Measurements from ENCODE around the gene CCNT2.
"Not testable (repeated sequence)": the region's sequence is repeated elsewhere in the genome, so short reads cannot be mapped to it uniquely, and the experiment has no call there.

The CCNT2 gene

GRCh38 chr2:134919341-134920210 is 954 bp downstream of the CCNT2 start:
- ATAC-seq, result no peak

DNA sequence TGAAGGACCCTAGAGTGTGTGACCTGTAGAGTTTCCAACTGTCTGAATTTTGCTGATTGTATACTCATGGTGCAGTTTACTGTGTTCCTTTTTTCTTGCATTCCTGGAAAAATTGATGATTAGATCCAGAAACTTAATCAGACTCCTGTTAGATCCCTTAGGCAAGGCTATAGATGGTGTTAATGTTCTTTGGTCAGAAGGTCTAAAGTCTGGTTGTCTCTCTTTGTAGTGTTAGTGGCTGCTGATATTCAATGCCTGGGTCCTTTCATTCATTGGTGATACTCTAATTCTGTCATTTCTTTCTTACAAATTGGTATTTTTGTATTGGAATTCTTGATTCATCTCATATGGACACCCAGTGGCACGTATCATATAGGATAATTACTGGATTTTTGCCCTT is 6.3 kb downstream of the CCNT2 start:
- ATAC-seq, result no peak

DNA sequence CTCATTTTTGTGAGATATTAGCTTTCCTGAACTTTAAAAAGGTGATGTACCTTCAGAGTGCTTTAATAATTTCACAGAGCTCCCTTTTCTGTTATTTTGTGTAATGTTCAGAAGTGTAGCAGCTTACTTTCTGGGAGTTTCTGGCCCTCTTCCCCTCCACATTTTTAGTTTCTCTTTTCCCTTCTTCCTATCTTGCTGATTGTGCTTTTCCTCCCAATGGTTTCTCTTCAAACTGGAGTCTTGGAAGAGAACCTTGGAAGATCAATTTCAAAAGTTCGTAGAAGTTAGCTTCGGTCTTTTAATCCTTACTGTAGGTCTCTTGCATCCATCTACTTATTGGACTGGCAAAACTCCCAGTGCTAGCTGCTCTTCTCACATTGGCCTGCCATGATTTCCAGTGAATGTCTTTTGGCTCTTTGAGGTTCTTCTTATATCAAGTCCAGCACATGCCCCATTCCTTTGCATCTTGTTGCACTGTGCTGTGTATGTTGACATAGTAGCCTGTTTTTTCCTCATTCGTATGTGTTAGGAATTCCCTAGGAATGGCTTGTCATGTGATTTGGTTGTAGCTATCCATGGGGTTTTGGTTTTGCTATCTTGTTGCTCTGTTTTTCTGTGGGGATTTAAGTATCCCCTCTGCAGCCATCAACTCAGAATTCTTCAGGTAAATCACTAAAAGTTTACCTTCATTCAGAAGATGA is 7.8 kb downstream of the CCNT2 start:
- ATAC-seq, result no peak

- ATAC-seq, result peak in 1 of 2 donors; percentile 51
Observed at GRCh38 chr2:134927195-134927594, 8.6 kb downstream of the CCNT2 start.

DNA sequence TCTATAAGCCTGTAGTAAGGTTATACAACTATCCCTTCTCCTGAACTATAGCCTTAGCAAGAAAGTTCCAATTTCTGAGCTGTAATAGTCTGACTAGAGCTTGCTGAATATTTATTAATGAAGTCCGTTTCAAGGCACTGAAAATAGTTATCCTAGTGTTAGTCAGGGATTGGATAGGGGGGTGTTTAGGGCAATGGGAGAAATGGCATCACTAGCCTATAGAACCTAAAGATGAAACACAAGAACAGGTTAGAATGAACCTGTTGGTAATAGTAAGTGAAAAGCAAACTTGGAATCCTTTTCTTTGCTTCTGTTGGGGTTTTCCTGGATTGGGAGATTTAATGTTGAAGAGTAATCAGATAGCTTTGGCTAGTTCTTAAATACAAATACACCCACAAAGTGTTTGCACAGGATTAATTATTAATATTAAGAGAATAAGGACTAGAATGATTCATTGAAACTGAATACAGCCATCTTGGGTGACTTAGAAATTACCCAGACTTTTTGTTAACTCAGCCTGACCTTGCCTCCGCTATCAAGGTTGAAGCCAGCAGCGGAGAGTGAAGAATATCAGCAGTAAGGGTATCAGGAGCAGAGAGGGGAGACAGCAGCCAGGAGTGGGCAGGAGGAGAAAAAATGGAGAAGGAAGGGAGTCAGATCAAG is 14.4 kb downstream of the CCNT2 start:
- no peak for ATAC-seq

- no peak for ATAC-seq
Observed at GRCh38 chr2:134933732-134934131, 15.1 kb downstream of the CCNT2 start.

GRCh38 chr2:134934150-134934549 is 15.5 kb downstream of the CCNT2 start:
- ATAC-seq, result no peak

DNA sequence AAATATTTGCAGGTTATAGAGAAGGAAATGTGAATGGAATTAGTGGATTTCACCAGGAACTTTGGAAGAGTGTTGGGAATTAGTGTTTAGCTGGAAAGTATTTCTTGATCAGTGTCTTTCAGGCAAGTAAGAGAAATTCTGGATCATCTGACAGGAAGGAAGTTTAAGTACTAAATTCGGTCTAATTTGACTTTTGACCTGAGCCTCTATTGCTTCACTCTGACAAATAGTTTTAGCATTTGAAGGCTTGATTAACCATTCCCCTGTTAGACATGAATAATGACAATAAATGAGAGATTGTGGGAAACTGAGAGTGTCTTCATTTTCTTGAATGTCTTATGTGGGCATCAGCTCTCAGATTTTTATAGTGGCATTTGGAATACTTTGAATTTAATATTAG is 16.0 kb downstream of the CCNT2 start:
- no peak for ATAC-seq

DNA sequence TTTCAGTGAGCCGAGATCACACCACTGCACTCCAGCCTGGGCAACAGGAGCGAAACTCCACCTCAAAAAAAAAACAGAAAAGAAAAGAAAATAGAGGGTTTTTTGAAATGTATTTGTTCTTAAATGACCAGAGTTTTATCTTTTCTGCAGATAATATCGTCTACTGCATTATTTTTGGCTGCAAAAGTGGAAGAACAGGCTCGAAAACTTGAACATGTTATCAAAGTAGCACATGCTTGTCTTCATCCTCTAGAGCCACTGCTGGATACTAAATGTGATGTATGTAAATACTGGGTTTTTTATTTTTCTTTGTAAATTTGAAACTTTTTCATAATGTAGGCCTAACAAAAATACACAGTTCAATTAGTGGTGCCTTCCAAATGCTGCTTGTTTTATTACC is 18.1 kb downstream of the CCNT2 start:
- no peak for ATAC-seq

- ATAC-seq, result no peak
Observed at GRCh38 chr2:134943540-134943939, 24.9 kb downstream of the CCNT2 start.

DNA sequence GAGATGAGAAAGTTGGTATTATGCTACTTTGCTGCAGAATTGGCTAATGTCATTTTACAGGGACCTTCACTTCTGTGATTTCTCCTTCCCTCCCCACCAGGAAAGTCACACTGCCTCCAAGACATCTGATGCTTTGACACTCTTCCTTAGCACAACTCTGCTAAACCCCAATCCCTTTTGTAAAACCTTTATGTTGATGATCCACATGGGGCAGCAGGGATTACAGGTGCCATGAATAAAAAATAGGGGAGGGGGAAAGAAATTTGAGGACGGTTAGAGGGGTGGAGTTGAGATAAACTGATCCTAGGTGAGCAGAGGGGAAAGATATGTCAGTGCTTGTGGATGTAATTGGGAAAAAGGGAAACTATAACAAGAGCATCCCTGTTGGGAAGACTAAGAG is 26.4 kb downstream of the CCNT2 start:
- no peak for ATAC-seq

- no peak for ATAC-seq
Observed at GRCh38 chr2:134946073-134946472, 27.5 kb downstream of the CCNT2 start.

GRCh38 chr2:134949981-134950708 is 31.5 kb downstream of the CCNT2 start:
- ATAC-seq, result no peak

- ATAC-seq, result no peak
Observed at GRCh38 chr2:134950886-134951285, 32.3 kb downstream of the CCNT2 start.

- no peak for ATAC-seq
Observed at GRCh38 chr2:134952608-134953007, 34.0 kb downstream of the CCNT2 start.

DNA sequence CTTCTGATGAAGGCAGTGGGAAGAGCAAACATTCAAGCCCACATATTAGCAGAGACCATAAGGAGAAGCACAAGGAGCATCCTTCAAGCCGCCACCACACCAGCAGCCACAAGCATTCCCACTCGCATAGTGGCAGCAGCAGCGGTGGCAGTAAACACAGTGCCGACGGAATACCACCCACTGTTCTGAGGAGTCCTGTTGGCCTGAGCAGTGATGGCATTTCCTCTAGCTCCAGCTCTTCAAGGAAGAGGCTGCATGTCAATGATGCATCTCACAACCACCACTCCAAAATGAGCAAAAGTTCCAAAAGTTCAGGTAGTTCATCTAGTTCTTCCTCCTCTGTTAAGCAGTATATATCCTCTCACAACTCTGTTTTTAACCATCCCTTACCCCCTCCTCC is 35.4 kb downstream of the CCNT2 start:
- no peak for ATAC-seq

GRCh38 chr2:134955744-134956143 is 37.1 kb downstream of the CCNT2 start:
- no peak for ATAC-seq

GRCh38 chr2:134957477-134957876 is 38.9 kb downstream of the CCNT2 start:
- no peak for ATAC-seq

- ATAC-seq, result not testable (repeated sequence)
Observed at GRCh38 chr2:134967166-134967565, 48.5 kb downstream of the CCNT2 start.

- ATAC-seq, result no peak
Observed at GRCh38 chr2:134973241-134974138, 54.9 kb downstream of the CCNT2 start.

DNA sequence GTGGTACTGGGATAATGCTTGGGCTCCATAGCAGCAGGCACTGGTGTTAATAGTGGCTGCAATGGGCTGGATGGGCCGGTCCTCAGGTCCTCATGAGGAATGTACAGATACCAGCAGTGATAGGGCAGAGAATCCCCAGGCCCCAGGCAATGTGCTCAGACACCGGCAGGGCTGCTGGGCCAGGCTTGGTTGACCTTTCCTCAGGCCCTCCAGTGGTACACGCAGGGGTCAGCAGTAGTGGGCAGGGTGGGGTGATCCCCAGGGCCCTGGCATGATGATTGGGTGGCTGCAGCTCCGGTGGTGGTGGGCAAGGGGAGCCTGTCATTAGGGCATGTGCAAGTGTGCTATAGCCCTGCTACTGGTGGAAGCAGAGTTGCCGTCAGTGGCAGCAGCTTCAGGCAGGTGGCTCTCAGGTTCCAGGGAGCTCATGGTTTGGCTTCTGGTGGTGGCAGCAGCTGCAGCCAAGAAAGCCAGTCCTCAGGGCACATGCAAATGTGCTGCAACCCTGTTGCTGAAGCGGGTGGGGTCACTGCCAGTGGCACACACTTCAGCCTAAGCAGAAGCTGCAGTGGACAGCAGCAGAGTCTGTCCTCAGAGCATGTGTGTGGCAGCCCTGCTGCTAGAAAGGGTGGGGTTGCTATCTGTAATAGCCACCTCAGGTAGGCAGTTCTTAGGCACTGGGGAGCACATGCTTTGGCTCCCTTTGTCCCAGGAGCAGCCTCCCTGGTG is 56.8 kb downstream of the CCNT2 start:
- no peak for ATAC-seq
